GM12878 (cell line): Measurements from ENCODE around the gene CES3. TPM values are rescaled to one million over a fixed set of nuclear protein-coding genes. Genes with fewer than 3 reads are reported as not detected.

Experiments used
- ATAC-seq: fragments of 200-7000 bp; cut with Tn5 transposase; 3 replicates; pipeline ENCODE4 v1.9.1; 2020; ENCODE audit warnings: mild to moderate bottlenecking, moderate library complexity
- BruUV-seq: library from RNA; stranded (reverse); fragments of 400-500 nt; replicated peaks from 2 replicates; lab custom pipeline; 2021; lab: Mats Ljungman, UMichigan
- CTCF ChIA-PET: fragments of 300-600 bp; sonication (Branson Sonifier 250); formaldehyde crosslinking; extraction: SDS; loops from one replicate; lab custom pipeline; 2021; ENCODE audit warnings: inconsistent platforms; lab: Yijun Ruan, JAX
- POLR2A ChIA-PET: fragments of 350-600 bp; formaldehyde crosslinking; extraction: SDS; loops from one replicate; lab custom pipeline; 2021; ENCODE audit warnings: inconsistent platforms; lab: Charles Lee
- RAD21 ChIA-PET: fragments of 300-600 bp; sonication (Branson Sonifier 250); formaldehyde crosslinking; loops from one replicate; lab custom pipeline; 2023; ENCODE audit warnings: antibody characterized with exemption; ENCODE audit not compliant: unreplicated experiment; lab: Charles Lee
- SMC1A ChIA-PET: fragments of 300-600 bp; sonication (Branson Sonifier 250); formaldehyde crosslinking; loops from one replicate; lab custom pipeline; 2023; ENCODE audit not compliant: unreplicated experiment, uncharacterized antibody; lab: Charles Lee
- DNase-seq: peaks from one replicate; pipeline ENCODE4 v3.0.0-alpha.2; 2011; ENCODE audit warnings: low read depth, low spot score
- FAIRE-seq: peaks from 3 replicates; lab custom pipeline; 2011; peaks lifted over from hg19 to GRCh38; lab: Jason Lieb, UNC
- H2AFZ ChIP-seq: 2 replicates; pipeline ENCODE4 v1.6.0; 2011; ENCODE audit warnings: low read depth, low read length, control low read depth; ENCODE audit not compliant: control insufficient read depth
- H3K27ac ChIP-seq: 2 replicates; pipeline ENCODE4 v1.5.1; 2011; ENCODE audit warnings: control low read depth; ENCODE audit not compliant: control insufficient read depth, insufficient read depth
- H3K27me3 ChIP-seq, 2 experiments: replicated peaks in 1 of 2; 2 replicates each; pipeline versions ENCODE4 v1.6.0 to v1.6.1; 2011; ENCODE audit warnings: low read length in 1 of 2; ENCODE audit not compliant: control insufficient read depth in 2 of 2, insufficient read depth in 2 of 2
- H3K36me3 ChIP-seq, 2 experiments: 2 replicates each; pipeline ENCODE4 v1.5.1; 2011; ENCODE audit warnings: low read length in 1 of 2; ENCODE audit not compliant: control insufficient read depth in 2 of 2, insufficient read depth in 2 of 2
- H3K4me1 ChIP-seq: 2 replicates; pipeline ENCODE4 v1.6.1; 2011; ENCODE audit warnings: mild to moderate bottlenecking, low read length, moderate library complexity, mixed read lengths; ENCODE audit not compliant: control insufficient read depth, insufficient read depth
- H3K4me2 ChIP-seq: 2 replicates; pipeline ENCODE4 v1.6.0; 2011; ENCODE audit warnings: control low read depth; ENCODE audit not compliant: control insufficient read depth, insufficient read depth
- H3K4me3 ChIP-seq: fragments of 200-600 bp; sonication (generic); 2 replicates; pipeline ENCODE4 v1.5.1; 2016
- H3K79me2 ChIP-seq: 2 replicates; pipeline ENCODE4 v1.6.0; 2011; ENCODE audit warnings: low read length; ENCODE audit not compliant: control insufficient read depth, insufficient read depth
- H3K9ac ChIP-seq: 2 replicates; pipeline ENCODE4 v1.8.0; 2011; ENCODE audit warnings: low read length, control low read depth, mixed read lengths; ENCODE audit not compliant: control insufficient read depth, insufficient read depth
- H3K9me3 ChIP-seq: replicated peaks from 3 replicates; pipeline ENCODE4 v1.5.1; 2011; ENCODE audit warnings: mild to moderate bottlenecking, low read length; ENCODE audit not compliant: control insufficient read depth, insufficient read depth
- H4K20me1 ChIP-seq: 2 replicates; pipeline ENCODE4 v1.6.0; 2011; ENCODE audit not compliant: control insufficient read depth, insufficient read depth
- ATF3 ChIP-seq: IDR thresholded peaks from 2 replicates; pipeline ENCODE4 v1.6.1; 2011; ENCODE audit warnings: low read depth, mild to moderate bottlenecking, low read length, moderate library complexity, borderline replicate concordance; ENCODE audit errors: extremely low read depth
- ELK1 ChIP-seq: IDR thresholded peaks from 2 replicates; pipeline ENCODE4 v1.6.1; 2012; ENCODE audit warnings: low read depth, low read length, improper control_type of control experiment
- HSF1 ChIP-seq: fragments of 150-350 bp; IDR thresholded peaks from 2 replicates; pipeline ENCODE4 v1.6.1; 2014; ENCODE audit warnings: mild to moderate bottlenecking, low read depth, low read length
- LARP7 ChIP-seq: fragments of 450-650 bp; IDR thresholded peaks from 2 replicates; pipeline ENCODE4 v1.6.1; 2017; ENCODE audit warnings: mild to moderate bottlenecking
- WGBS: methylation state at CpG from one replicate; pipeline ENCODE4 v1.1.6; 2016; ENCODE audit warnings: low lambda C conversion rate; ENCODE audit not compliant: insufficient replicate concordance, insufficient coverage; ENCODE audit errors: missing lambda C conversion rate; 5-methylcytosine and 5-hydroxymethylcytosine counted together
- in situ Hi-C: fragments of 300-500 bp; cut with MboI; formaldehyde crosslinking; loops from 9 replicates; pipeline ENCODE4 v1.14.3; 2018; ENCODE audit warnings: mixed read lengths
- intact Hi-C: fragments of 100-400 bp; cut with micrococcal nuclease; formaldehyde crosslinking; loops from one replicate; pipeline ENCODE4 v1.14.2; 2022; ENCODE audit not compliant: unreplicated experiment
- polyA plus RNA-seq, 11 experiments: library from polyadenylated mRNA; depleted of rRNA in 4 of 11; unstranded in 6 of 11; stranded (reverse) in 5 of 11; fragments of >200 nt; fragmentation: Nextera tagmentation in 4 of 11; fragmentation: Illumina TruSeq in 1 of 11; extraction: Ambion mirVana in 4 of 11; extraction: Trizol in 1 of 11; gene quantifications; 1 replicate in 1 of 11; 2 replicates in 10 of 11; pipeline versions ENCODE4 v1.2.1 to v1.2.3, GENCODE V29; 2011 to 2016; ENCODE audit warnings: inconsistent platforms in 2 of 11, missing spikeins in 2 of 11, low read depth in 1 of 11
- total RNA-seq, 4 experiments: library from RNA; depleted of rRNA in 3 of 4; stranded (reverse); fragments of >200 nt in 3 of 4; fragmentation: Illumina TruSeq in 1 of 4; extraction: Trizol in 1 of 4; gene quantifications; 2 replicates each; pipeline versions ENCODE4 v1.2.1 to v1.2.3, GENCODE V29; 2013 to 2021
- TF ChIP-seq, protein P1 (sequence below): IDR thresholded peaks from 2 replicates; pipeline ENCODE4 v1.6.1; 2011; ENCODE audit warnings: low read depth, low read length, improper control_type of control experiment, borderline replicate concordance
- TF ChIP-seq, protein P2 (sequence below): fragments of 450-650 bp; formaldehyde crosslinking; IDR thresholded peaks from 2 replicates; pipeline ENCODE4 v1.4.0; 2022; ENCODE audit warnings: mild to moderate bottlenecking, moderate library complexity

Gene CES3
- total and polyA plus RNA-seq, 10 of the 15 experiments (the other 5 are each of a cell fraction or from before 2014, with no cell fraction given) = 0.09 to 3.1 (median 0.76) TPM

- TF ChIP-seq ELK1 = no peak
- TF ChIP-seq, protein P1, sequence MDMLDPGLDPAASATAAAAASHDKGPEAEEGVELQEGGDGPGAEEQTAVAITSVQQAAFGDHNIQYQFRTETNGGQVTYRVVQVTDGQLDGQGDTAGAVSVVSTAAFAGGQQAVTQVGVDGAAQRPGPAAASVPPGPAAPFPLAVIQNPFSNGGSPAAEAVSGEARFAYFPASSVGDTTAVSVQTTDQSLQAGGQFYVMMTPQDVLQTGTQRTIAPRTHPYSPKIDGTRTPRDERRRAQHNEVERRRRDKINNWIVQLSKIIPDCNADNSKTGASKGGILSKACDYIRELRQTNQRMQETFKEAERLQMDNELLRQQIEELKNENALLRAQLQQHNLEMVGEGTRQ = no peak
Observed at GRCh38 chr16:67022531-67023214, 61.6 kb downstream of the CES3 start (continued).

GRCh38 chr16:67023689-67024088 lies 62.6 kb downstream of the CES3 start:
- H3K9me3 ChIP-seq = no peaks in the 10 kb centered on the region
- DNase-seq (no peak), FAIRE-seq (no peak), ATAC-seq (no peak)
- SMC1A ChIA-PET = interaction anchor here (0.7 to 1.3 kb wide), 2 partner anchors 9 to 137 kb away, joined by 4 read pairs; no protein-coding TSS in a partner anchor
- CTCF ChIA-PET = no interaction called here
- peaks cover 7% of the 10 kb centered on the region for H3K79me2 ChIP-seq
- no peak overlapping the region for H3K4me2 ChIP-seq
- no peak overlapping the region for H3K27ac ChIP-seq
- TF ChIP-seq HSF1 (no peak), ATF3 (no peak), LARP7 (no peak)
- TF ChIP-seq, protein P2, sequence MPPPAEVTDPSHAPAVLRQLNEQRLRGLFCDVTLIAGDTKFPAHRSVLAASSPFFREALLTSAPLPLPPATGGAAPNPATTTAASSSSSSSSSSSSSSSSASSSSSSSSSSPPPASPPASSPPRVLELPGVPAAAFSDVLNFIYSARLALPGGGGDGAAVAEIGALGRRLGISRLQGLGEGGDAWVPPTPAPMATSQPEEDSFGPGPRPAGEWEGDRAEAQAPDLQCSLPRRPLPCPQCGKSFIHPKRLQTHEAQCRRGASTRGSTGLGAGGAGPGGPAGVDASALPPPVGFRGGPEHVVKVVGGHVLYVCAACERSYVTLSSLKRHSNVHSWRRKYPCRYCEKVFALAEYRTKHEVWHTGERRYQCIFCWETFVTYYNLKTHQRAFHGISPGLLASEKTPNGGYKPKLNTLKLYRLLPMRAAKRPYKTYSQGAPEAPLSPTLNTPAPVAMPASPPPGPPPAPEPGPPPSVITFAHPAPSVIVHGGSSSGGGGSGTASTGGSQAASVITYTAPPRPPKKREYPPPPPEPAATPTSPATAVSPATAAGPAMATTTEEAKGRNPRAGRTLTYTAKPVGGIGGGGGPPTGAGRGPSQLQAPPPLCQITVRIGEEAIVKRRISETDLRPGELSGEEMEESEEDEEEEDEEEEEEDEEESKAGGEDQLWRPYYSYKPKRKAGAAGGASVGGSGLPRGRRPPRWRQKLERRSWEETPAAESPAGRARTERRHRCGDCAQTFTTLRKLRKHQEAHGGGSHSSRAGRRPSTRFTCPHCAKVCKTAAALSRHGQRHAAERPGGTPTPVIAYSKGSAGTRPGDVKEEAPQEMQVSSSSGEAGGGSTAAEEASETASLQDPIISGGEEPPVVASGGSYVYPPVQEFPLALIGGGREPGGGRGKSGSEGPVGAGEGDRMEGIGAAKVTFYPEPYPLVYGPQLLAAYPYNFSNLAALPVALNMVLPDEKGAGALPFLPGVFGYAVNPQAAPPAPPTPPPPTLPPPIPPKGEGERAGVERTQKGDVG (CRISPR knock-in tag) = no peak
- no peaks in the 10 kb centered on the region for H3K27me3 ChIP-seq
- H3K4me1 ChIP-seq = peaks cover 13% of the 10 kb centered on the region
- in situ Hi-C loops = no loop called here
- no peak overlapping the region for H3K4me3 ChIP-seq
- H2AFZ ChIP-seq = no peak overlapping the region
- intact Hi-C loops = no loop called here
- POLR2A ChIA-PET = no interaction called here
- no peaks in the 10 kb centered on the region for H3K36me3 ChIP-seq
- 43% methylated on average over 1 of the region's 1 CpG for WGBS
- no peak overlapping the region for H3K9ac ChIP-seq
- BruUV-seq = no TSS peak
- H4K20me1 ChIP-seq = no peaks in the 10 kb centered on the region
- RAD21 ChIA-PET = no interaction called here
